ENCODE measurements around the gene CREBRF. TPM values are rescaled to one million over a fixed set of nuclear protein-coding genes. Genes with fewer than 3 reads are reported as not detected.

CREBRF gene
- total and polyA plus RNA-seq, 9 of the 15 experiments (the other 6 are each of a cell fraction or from before 2014, with no cell fraction given), result 1.1 to 4.9 (median 2.9) TPM

DNA sequence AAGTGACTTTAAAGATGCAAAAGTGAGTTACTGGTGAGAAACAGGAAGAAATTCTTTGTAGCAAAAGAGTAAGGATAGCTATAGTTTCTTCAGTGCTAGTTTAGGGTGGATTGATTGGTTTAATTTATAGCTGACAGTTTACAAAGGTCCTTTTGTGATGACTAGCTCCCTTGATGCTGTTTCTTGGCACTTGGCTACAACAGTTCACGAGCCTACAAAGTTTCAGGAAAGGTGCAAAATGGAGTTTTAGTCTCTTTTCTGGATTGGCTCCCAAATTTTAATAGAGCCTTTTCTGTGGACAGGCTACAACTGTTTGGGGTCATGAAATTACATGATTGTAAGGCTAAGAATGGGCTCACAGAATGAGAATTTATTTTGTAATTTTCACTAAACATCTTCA, 47.3 kb downstream of the CREBRF start (continued):
- no peak for TF ChIP-seq ZBTB8A (IDR thresholded peaks at IDR 0.05; ENCODE audit: partially characterized antibody)
- TF ChIP-seq, protein P1, sequence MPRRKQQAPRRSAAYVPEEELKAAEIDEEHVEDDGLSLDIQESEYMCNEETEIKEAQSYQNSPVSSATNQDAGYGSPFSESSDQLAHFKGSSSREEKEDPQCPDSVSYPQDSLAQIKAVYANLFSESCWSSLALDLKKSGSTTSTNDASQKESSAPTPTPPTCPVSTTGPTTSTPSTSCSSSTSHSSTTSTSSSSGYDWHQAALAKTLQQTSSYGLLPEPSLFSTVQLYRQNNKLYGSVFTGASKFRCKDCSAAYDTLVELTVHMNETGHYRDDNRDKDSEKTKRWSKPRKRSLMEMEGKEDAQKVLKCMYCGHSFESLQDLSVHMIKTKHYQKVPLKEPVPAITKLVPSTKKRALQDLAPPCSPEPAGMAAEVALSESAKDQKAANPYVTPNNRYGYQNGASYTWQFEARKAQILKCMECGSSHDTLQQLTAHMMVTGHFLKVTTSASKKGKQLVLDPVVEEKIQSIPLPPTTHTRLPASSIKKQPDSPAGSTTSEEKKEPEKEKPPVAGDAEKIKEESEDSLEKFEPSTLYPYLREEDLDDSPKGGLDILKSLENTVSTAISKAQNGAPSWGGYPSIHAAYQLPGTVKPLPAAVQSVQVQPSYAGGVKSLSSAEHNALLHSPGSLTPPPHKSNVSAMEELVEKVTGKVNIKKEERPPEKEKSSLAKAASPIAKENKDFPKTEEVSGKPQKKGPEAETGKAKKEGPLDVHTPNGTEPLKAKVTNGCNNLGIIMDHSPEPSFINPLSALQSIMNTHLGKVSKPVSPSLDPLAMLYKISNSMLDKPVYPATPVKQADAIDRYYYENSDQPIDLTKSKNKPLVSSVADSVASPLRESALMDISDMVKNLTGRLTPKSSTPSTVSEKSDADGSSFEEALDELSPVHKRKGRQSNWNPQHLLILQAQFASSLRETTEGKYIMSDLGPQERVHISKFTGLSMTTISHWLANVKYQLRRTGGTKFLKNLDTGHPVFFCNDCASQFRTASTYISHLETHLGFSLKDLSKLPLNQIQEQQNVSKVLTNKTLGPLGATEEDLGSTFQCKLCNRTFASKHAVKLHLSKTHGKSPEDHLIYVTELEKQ (CRISPR knock-in tag; IDR thresholded peaks at IDR 0.05), result no peak
- TF ChIP-seq ZNF75A (CRISPR knock-in tag; IDR thresholded peaks at IDR 0.05), result no peak
- no peak for TF ChIP-seq TAF9B (IDR thresholded peaks at IDR 0.05; ENCODE audit: partially characterized antibody)
- no peak for TF ChIP-seq HOXB6 (CRISPR knock-in tag; IDR thresholded peaks at IDR 0.05; ENCODE audit: borderline replicate concordance)
- no peak for TF ChIP-seq RNF2 (IDR thresholded peaks at IDR 0.05)
- no peak for TF ChIP-seq FOXK2 (conservative IDR thresholded peaks at IDR 0.05 in 1 of 2, IDR thresholded peaks at IDR 0.05 in 1 of 2; ENCODE audit: low read depth in 2 of 2)
- no peak for TF ChIP-seq CBFA2T3 (IDR thresholded peaks at IDR 0.05)

DNA sequence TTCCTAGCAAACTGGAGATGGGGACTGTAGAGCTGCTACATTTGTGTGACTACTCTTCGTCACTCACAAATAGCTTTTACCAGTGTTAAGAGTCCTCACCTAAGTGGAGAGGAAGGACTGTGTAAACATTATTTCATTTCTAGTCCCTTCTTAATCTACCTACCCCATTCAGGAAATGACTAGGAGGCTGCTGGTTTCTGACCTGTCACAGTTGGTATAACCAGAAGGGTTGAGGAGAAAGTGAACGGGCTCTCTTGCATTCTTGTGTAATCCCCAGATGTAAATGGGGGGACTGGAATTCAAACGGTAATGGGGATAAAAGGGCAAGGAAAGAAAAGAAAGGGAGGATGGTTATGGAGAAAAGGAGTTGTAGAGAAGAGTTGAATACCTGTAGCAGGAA, 52.8 kb downstream of the CREBRF start:
- Histone ChIP-seq H3K4me2 (ENCODE audit: insufficient read depth, low read length) (no peak overlapping the region), H4K20me1 (replicated peaks; ENCODE audit: control insufficient read depth, insufficient read depth, low read length) (no peaks in the 10 kb centered on the region), H3K79me2 (ENCODE audit: control insufficient read depth, insufficient read depth, low read length) (no peaks in the 10 kb centered on the region), H3K27ac (ENCODE audit: extremely low read depth, low read depth, low read length) (no peak overlapping the region), H3K4me3 (no peak overlapping the region), H3K27me3 (ENCODE audit: control insufficient read depth in 2 of 2, insufficient read depth in 2 of 2, low read length in 2 of 2) (no peaks in the 10 kb centered on the region; a peak in 1 of 5 replicates), H3K36me3 (ENCODE audit: control insufficient read depth, insufficient read depth, low read length) (no peaks in the 10 kb centered on the region), H3K4me1 (replicated peaks in 1 of 2; ENCODE audit: control insufficient read depth in 2 of 2, insufficient read depth in 2 of 2, low read length in 2 of 2) (no peaks in the 10 kb centered on the region), H3K9ac (ENCODE audit: insufficient read depth in 1 of 2, low read depth in 2 of 2, low read length in 2 of 2) (no peak overlapping the region), H3K9me3 (replicated peaks; ENCODE audit: control insufficient read depth, insufficient read depth, low read depth, low read length) (no peaks in the 10 kb centered on the region), H2AFZ (ENCODE audit: low read depth, low read length) (no peak overlapping the region), H3K9me1 (ENCODE audit: control insufficient read depth, insufficient read depth, low read length) (no peaks in the 10 kb centered on the region)
- ATAC-seq (no peak), FAIRE-seq (no peak), DNase-seq (ENCODE audit: extremely low read depth in 1 of 4, low spot score in 3 of 4) (no peak)
- WGBS (ENCODE audit: insufficient coverage, low coverage, missing lambda C conversion rate), result 45% methylated on average over 2 of the region's 3 CpGs
- BruUV-seq (replicated peaks), result no TSS peak
- intact Hi-C loops (cut with micrococcal nuclease), result no loop called here
- POLR2A ChIA-PET, result interaction anchor here (0.6 to 1.0 kb wide), 2 partner anchors 30 to 31 kb away, joined by 3 read pairs; no protein-coding TSS in a partner anchor
- in situ Hi-C loops (cut with MboI), result no loop called here
- CTCF ChIA-PET (ENCODE audit: low intra/inter-chr PET ratio), result no interaction called here
- TF ChIP-seq CCAR2 (IDR thresholded peaks at IDR 0.05; ENCODE audit: low read depth, low read length) (no peak), STAT5B (CRISPR knock-in tag; IDR thresholded peaks at IDR 0.05) (no peak), NFXL1 (CRISPR knock-in tag; IDR thresholded peaks at IDR 0.05) (no peak), POLR2AphosphoS2 (IDR thresholded peaks at IDR 0.05; ENCODE audit: low read length) (no peak), ZNF12 (CRISPR knock-in tag; IDR thresholded peaks at IDR 0.05) (no peak), GABPB1 (CRISPR knock-in tag; IDR thresholded peaks at IDR 0.05) (no peak), SAFB (IDR thresholded peaks at IDR 0.05; ENCODE audit: borderline replicate concordance, low read depth, low read length) (no peak), ZNF589 (CRISPR knock-in tag; IDR thresholded peaks at IDR 0.05; ENCODE audit: low read depth) (no peak)
- TF ChIP-seq, protein P2, sequence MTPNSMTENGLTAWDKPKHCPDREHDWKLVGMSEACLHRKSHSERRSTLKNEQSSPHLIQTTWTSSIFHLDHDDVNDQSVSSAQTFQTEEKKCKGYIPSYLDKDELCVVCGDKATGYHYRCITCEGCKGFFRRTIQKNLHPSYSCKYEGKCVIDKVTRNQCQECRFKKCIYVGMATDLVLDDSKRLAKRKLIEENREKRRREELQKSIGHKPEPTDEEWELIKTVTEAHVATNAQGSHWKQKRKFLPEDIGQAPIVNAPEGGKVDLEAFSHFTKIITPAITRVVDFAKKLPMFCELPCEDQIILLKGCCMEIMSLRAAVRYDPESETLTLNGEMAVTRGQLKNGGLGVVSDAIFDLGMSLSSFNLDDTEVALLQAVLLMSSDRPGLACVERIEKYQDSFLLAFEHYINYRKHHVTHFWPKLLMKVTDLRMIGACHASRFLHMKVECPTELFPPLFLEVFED (CRISPR knock-in tag; conservative IDR thresholded peaks at IDR 0.05), result no peak
- TF ChIP-seq, protein P3, sequence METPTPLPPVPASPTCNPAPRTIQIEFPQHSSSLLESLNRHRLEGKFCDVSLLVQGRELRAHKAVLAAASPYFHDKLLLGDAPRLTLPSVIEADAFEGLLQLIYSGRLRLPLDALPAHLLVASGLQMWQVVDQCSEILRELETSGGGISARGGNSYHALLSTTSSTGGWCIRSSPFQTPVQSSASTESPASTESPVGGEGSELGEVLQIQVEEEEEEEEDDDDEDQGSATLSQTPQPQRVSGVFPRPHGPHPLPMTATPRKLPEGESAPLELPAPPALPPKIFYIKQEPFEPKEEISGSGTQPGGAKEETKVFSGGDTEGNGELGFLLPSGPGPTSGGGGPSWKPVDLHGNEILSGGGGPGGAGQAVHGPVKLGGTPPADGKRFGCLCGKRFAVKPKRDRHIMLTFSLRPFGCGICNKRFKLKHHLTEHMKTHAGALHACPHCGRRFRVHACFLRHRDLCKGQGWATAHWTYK (CRISPR knock-in tag; IDR thresholded peaks at IDR 0.05), result no peak
